Lower leg skin (tissue), 3 donors: ENCODE measurements around the gene CAT.

ENCODE experiments used
- CTCF ChIP-seq, 3 donors: fragments of 450-650 bp; IDR thresholded peaks; one replicate each; pipeline ENCODE4 v1.5.1; 2016; ENCODE audit warnings: antibody characterized with exemption in 3 of 3, mild to moderate bottlenecking in 3 of 3, moderate library complexity in 2 of 3
- POLR2A ChIP-seq, 2 donors: fragments of 450-650 bp; IDR thresholded peaks; one replicate each; pipeline ENCODE4 v1.6.1; 2016 to 2017; ENCODE audit warnings: antibody characterized with exemption in 2 of 2, mild to moderate bottlenecking in 1 of 2, moderate library complexity in 1 of 2

- TF ChIP-seq POLR2A (IDR thresholded peaks at IDR 0.05) (no peak), CTCF (IDR thresholded peaks at IDR 0.05) (no peak)
Observed at GRCh38 chr11:34451053-34451452, 12.3 kb downstream of the CAT start.
